ENCODE measurements around the gene TMEM222.
"Not testable (repeated sequence)": the region's sequence is repeated elsewhere in the genome, so short reads cannot be mapped to it uniquely, and the experiment has no call there.

TMEM222 gene

GRCh38 chr1:27380766-27381733 is 59.1 kb downstream of the TMEM222 start:
- no peak for DNase-seq

GRCh38 chr1:27381969-27382762 is 60.2 kb downstream of the TMEM222 start:
- no peak for DNase-seq

GRCh38 chr1:27383039-27383605 is 61.2 kb downstream of the TMEM222 start, which contains the start of gene CD164L2:
Gene CD164L2, minus strand, starts transcription at chr1:27383333. Its CDS starts 94 bp downstream, at chr1:27383239.
- DNase-seq = no peak

DNA sequence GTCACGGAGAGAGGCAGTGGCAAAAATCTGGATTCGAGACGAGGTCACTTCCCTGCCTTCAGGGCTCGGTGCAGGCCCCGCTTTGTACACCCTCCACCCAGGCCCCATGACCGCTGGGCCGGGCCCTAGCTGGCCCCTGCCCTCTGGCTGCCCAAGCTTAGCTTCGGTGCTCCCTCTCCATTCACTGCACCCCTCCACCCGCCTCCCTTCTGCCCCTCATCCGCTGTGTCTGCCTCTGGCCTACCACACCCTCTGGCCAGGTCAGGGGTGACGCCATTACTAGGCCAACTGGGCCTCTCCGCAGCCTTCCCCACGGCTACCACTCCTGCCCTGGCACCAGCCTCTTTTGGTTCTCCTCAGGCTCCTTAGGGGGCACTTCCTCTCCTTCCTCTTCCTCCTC is 61.7 kb downstream of the TMEM222 start:
- DNase-seq = no peak

DNA sequence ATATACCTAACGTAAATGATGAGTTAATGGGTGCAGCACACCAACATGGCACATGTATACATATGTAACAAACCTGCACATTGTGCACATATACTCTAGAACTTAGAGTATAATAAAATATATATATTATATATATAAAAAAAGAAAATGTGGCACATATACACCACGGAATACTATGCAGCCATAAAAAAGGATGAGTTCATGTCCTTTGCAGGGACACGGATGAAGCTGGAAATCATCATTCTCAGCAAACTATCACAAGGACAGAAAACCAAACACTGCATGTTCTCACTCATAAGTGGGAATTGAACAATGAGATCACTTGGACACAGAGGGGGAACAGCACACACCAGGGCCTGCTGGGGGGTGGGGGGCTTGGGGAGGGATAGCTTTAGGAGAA is 62.8 kb downstream of the TMEM222 start:
- DNase-seq = not testable (repeated sequence)

All from CD4-positive, alpha-beta T cell treated with Interferon gamma for 1 hour (primary cell).